Neural cell (in vitro differentiated cells): ENCODE measurements around the gene ENC1. TPM values are rescaled to one million over a fixed set of nuclear protein-coding genes. Genes with fewer than 3 reads are reported as not detected.

ENCODE experiments used
- H2AFZ ChIP-seq: fragments of 200-600, 300-800 bp; sonication (generic), shearing (Covaris generic); 2 replicates; pipeline ENCODE4 v1.6.0; 2014; ENCODE audit warnings: low read depth, mild to moderate bottlenecking, antibody characterized with exemption, low read length, moderate library complexity
- H3F3A ChIP-seq: fragments of 200-600 bp; shearing (Covaris generic); 2 replicates; pipeline ENCODE4 v1.6.1; 2016; ENCODE audit warnings: mild to moderate bottlenecking, moderate library complexity, mixed read lengths, antibody characterized with exemption, low read length; ENCODE audit not compliant: insufficient read depth, poor library complexity, severe bottlenecking
- H3K27ac ChIP-seq: fragments of 200-600, 300-800 bp; sonication (generic), shearing (Covaris generic); 2 replicates; pipeline ENCODE4 v1.5.1; 2014; ENCODE audit warnings: mild to moderate bottlenecking, low read length, moderate library complexity
- H3K27me3 ChIP-seq: fragments of 300-800, 200-600 bp; sonication (generic), shearing (Covaris generic); 2 replicates; pipeline ENCODE4 v1.6.0; 2014; ENCODE audit warnings: mild to moderate bottlenecking, low read depth, low read length, moderate library complexity; ENCODE audit not compliant: insufficient read depth
- H3K36me3 ChIP-seq: fragments of 300-800, 200-600 bp; sonication (generic), shearing (Covaris generic); 2 replicates; pipeline ENCODE4 v1.5.1; 2014; ENCODE audit warnings: mild to moderate bottlenecking, antibody characterized with exemption, low read length, moderate library complexity; ENCODE audit not compliant: insufficient read depth
- H3K4me2 ChIP-seq: fragments of 300-800, 200-600 bp; sonication (generic), shearing (Covaris generic); 2 replicates; pipeline ENCODE4 v1.6.0; 2014; ENCODE audit warnings: mild to moderate bottlenecking, low read length
- H3K4me3 ChIP-seq: fragments of 300-800, 200-600 bp; sonication (generic), shearing (Covaris generic); 2 replicates; pipeline ENCODE4 v1.5.1; 2014; ENCODE audit warnings: mild to moderate bottlenecking, low read length, moderate library complexity
- H3K79me2 ChIP-seq: fragments of 200-600 bp; shearing (Covaris generic); replicated peaks from 2 replicates; pipeline ENCODE4 v1.6.0; 2014; ENCODE audit warnings: mild to moderate bottlenecking, low read length, moderate library complexity; ENCODE audit not compliant: insufficient read depth
- H3K9ac ChIP-seq: fragments of 300-800, 200-600 bp; sonication (generic), shearing (Covaris generic); 2 replicates; pipeline ENCODE4 v1.6.1; 2016; ENCODE audit warnings: mild to moderate bottlenecking, low read length, mixed read lengths
- H3K9me2 ChIP-seq: fragments of 200-600 bp; shearing (Covaris generic); 2 replicates; pipeline ENCODE4 v1.6.1; 2016; ENCODE audit warnings: mild to moderate bottlenecking, low read length, mixed read lengths; ENCODE audit not compliant: insufficient read depth
- H3K9me3 ChIP-seq: fragments of 200-600, 300-800 bp; sonication (generic), shearing (Covaris generic); 2 replicates; pipeline ENCODE4 v1.6.1; 2016; ENCODE audit warnings: mild to moderate bottlenecking, mixed run types, low read length, moderate library complexity, mixed read lengths
- H4K20me1 ChIP-seq: fragments of 200-600 bp; shearing (Covaris generic); 2 replicates; pipeline ENCODE4 v1.6.1; 2016; ENCODE audit warnings: mild to moderate bottlenecking, mixed run types; ENCODE audit not compliant: insufficient read depth
- EP300 ChIP-seq: fragments of 450-650 bp; conservative IDR thresholded peaks from 2 replicates; pipeline ENCODE4 v1.6.1; 2014; ENCODE audit warnings: antibody characterized with exemption, mild to moderate bottlenecking, moderate library complexity; ENCODE audit not compliant: poor library complexity, severe bottlenecking
- EZH2 ChIP-seq: fragments of 200-600, 300-800 bp; shearing (Covaris generic), sonication (generic); IDR thresholded peaks from 2 replicates; pipeline ENCODE4 v1.6.1; 2014; ENCODE audit warnings: antibody characterized with exemption, low read length, borderline replicate concordance, mild to moderate bottlenecking; ENCODE audit not compliant: insufficient read depth, poor library complexity, severe bottlenecking
- MXI1 ChIP-seq: fragments of 450-650 bp; conservative IDR thresholded peaks from 2 replicates; pipeline ENCODE4 v1.6.1; 2014; ENCODE audit warnings: antibody characterized with exemption, mild to moderate bottlenecking; ENCODE audit not compliant: poor library complexity, severe bottlenecking
- POLR2AphosphoS5 ChIP-seq: IDR thresholded peaks from 2 replicates; pipeline ENCODE4 v1.6.1; 2012
- RAD21 ChIP-seq: fragments of 450-650 bp; conservative IDR thresholded peaks from 2 replicates; pipeline ENCODE4 v1.6.1; 2014; ENCODE audit warnings: antibody characterized with exemption, mild to moderate bottlenecking, moderate library complexity
- SMC3 ChIP-seq: fragments of 450-650 bp; conservative IDR thresholded peaks from 2 replicates; pipeline ENCODE4 v1.6.1; 2014; ENCODE audit warnings: antibody characterized with exemption, mild to moderate bottlenecking, moderate library complexity; ENCODE audit not compliant: poor library complexity
- TAF1 ChIP-seq: IDR thresholded peaks from 2 replicates; pipeline ENCODE4 v1.6.1; 2012; ENCODE audit warnings: low read depth
- polyA plus RNA-seq: library from polyadenylated mRNA; depleted of rRNA; stranded (reverse); fragments of >200 nt; gene quantifications from 2 replicates; pipeline ENCODE4 v1.2.3, GENCODE V29; 2014
- TF ChIP-seq, protein P1 (sequence below): IDR thresholded peaks from 2 replicates; pipeline ENCODE4 v1.6.1; 2012; ENCODE audit warnings: borderline replicate concordance

The ENC1 gene
- polyA plus RNA-seq, 1 donor from 2014 or later: 449 TPM

DNA sequence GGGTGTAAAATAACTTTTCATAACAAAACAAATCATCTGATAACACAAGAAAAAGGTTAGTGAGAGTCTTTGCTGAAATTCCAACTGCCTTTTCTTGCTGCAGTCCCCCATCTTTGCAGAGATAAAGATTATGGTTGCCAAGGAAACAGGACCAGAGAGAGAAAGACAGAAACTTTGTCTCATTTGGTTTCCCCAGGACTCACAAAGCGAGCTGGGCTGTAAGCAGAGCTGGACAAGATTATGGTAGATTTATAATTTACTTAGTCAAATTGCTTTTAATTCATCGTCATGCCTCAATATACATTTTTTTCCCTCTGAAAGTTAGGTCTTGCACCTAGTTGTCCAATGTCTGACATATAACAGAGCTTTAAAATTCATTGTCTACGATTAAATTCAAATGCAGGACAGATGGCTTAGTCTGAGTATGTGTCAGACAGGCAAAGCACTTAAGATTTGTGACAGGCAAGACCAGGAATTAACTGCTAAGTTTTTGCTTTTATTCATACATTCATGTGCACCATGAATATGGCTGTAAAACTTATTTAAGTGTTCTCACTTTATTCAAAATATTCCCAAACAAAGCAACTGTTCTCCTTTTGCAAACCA is 17.4 kb downstream of the ENC1 start:
- H3K9me3 ChIP-seq: no peaks in the 10 kb centered on the region
- no peaks in the 10 kb centered on the region for H3K36me3 ChIP-seq
- TF ChIP-seq, protein P1, sequence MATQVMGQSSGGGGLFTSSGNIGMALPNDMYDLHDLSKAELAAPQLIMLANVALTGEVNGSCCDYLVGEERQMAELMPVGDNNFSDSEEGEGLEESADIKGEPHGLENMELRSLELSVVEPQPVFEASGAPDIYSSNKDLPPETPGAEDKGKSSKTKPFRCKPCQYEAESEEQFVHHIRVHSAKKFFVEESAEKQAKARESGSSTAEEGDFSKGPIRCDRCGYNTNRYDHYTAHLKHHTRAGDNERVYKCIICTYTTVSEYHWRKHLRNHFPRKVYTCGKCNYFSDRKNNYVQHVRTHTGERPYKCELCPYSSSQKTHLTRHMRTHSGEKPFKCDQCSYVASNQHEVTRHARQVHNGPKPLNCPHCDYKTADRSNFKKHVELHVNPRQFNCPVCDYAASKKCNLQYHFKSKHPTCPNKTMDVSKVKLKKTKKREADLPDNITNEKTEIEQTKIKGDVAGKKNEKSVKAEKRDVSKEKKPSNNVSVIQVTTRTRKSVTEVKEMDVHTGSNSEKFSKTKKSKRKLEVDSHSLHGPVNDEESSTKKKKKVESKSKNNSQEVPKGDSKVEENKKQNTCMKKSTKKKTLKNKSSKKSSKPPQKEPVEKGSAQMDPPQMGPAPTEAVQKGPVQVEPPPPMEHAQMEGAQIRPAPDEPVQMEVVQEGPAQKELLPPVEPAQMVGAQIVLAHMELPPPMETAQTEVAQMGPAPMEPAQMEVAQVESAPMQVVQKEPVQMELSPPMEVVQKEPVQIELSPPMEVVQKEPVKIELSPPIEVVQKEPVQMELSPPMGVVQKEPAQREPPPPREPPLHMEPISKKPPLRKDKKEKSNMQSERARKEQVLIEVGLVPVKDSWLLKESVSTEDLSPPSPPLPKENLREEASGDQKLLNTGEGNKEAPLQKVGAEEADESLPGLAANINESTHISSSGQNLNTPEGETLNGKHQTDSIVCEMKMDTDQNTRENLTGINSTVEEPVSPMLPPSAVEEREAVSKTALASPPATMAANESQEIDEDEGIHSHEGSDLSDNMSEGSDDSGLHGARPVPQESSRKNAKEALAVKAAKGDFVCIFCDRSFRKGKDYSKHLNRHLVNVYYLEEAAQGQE: no peak
- TF ChIP-seq RAD21: peak; percentile 21
- H3K4me3 ChIP-seq: peak overlapping the region; percentile 37
- H2AFZ ChIP-seq: no peak overlapping the region
- peaks cover 11% of the 10 kb centered on the region for H3K79me2 ChIP-seq
- no peaks in the 10 kb centered on the region for H3K9me2 ChIP-seq
- H3F3A ChIP-seq: peaks cover 16% of the 10 kb centered on the region
- H3K9ac ChIP-seq: peak overlapping the region; percentile 31
- H3K27me3 ChIP-seq: no peaks in the 10 kb centered on the region
- no peaks in the 10 kb centered on the region for H4K20me1 ChIP-seq
- peak overlapping the region; percentile 70 for H3K27ac ChIP-seq
- H3K4me2 ChIP-seq: peak overlapping the region; percentile 38

DNA sequence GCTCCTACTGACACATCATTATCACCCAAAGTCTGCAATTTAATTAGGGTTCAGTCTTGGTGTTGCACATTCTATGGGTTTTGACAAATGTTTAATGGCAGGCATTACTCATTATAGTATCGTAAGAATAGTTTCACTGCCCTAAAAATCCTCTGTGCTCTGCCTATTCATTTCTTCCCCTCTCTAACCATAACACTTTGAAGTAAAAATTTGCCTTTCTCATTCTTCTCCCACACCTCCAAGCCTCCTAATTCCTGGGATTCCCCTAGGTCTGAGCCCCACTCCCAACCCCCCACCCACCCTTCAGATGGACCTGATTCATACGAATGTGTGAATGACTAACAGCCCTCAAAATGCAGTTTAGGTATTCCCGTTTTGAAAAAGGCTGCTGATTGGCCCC is 18.4 kb downstream of the ENC1 start:
- Histone ChIP-seq H2AFZ (no peak overlapping the region), H4K20me1 (no peaks in the 10 kb centered on the region), H3K27ac (peak overlapping the region; percentile 70), H3K4me2 (no peak overlapping the region), H3K4me3 (no peak overlapping the region), H3K9me3 (no peaks in the 10 kb centered on the region), H3K36me3 (no peaks in the 10 kb centered on the region), H3F3A (peaks cover 12% of the 10 kb centered on the region), H3K27me3 (no peaks in the 10 kb centered on the region), H3K9me2 (no peaks in the 10 kb centered on the region), H3K9ac (peak overlapping the region; percentile 31), H3K79me2 (peaks cover under 1% of the 10 kb centered on the region)
- TF ChIP-seq EP300 (no peak), POLR2AphosphoS5 (no peak), MXI1 (no peak)

DNA sequence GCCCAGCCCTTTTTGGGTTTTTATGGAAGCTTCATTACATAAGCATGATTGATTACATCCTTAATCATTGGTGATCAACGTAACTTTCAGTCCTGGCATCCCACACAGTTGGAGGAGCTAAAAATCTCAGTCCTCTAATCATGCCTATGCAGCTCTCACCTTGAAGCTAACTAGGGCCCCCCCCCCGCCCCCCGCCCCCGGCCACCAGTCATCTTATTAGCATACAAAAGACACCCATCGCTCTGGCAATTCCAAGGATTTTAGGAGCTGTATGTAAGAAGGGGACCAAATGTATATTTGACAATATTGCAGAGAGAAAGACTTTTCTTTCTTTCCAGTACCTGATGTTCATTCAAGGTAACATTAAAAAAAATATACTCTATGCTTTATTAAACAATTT is 19.0 kb downstream of the ENC1 start:
- Histone ChIP-seq H3K9ac (no peak overlapping the region), H3K9me2 (no peaks in the 10 kb centered on the region), H3F3A (peaks cover 12% of the 10 kb centered on the region), H3K36me3 (no peaks in the 10 kb centered on the region), H2AFZ (no peak overlapping the region), H3K4me2 (no peak overlapping the region), H3K79me2 (no peaks in the 10 kb centered on the region), H3K27ac (no peak overlapping the region), H3K4me3 (no peak overlapping the region), H3K9me3 (no peaks in the 10 kb centered on the region), H3K27me3 (no peaks in the 10 kb centered on the region), H4K20me1 (no peaks in the 10 kb centered on the region)
- no peak for TF ChIP-seq TAF1
- TF ChIP-seq EP300: no peak
- no peak for TF ChIP-seq RAD21
- no peak for TF ChIP-seq EZH2
- TF ChIP-seq POLR2AphosphoS5: no peak
- no peak for TF ChIP-seq SMC3
- TF ChIP-seq, protein P1: no peak
- no peak for TF ChIP-seq MXI1
